ENCODE results near the gene SPG7. TPM values are rescaled to one million over a fixed set of nuclear protein-coding genes. Genes with fewer than 3 reads are reported as not detected.

Gene SPG7
- total RNA-seq, result 191 TPM

GRCh38 chr16:89507834-89508590 lies at the start of gene SPG7:
Gene SPG7 (plus strand): TSS chr16:89508403. CDS start chr16:89508418, 15 bp downstream.

GRCh38 chr16:89490439-89491237 lies 17.6 kb upstream of the SPG7 start, which contains the start of gene ANKRD11:
Gene ANKRD11 (minus strand): TSS chr16:89490561. CDS start chr16:89317019, 173,542 bp downstream.

GRCh38 chr16:89560378-89561141 lies 52.4 kb downstream of the SPG7 start, which contains the start of gene RPL13:
Gene RPL13 (plus strand): TSS chr16:89560682. CDS start chr16:89560960, 278 bp downstream.

GRCh38 chr16:89575247-89576152 lies 67.3 kb downstream of the SPG7 start, which contains the start of gene CPNE7:
Gene CPNE7 (plus strand): TSS chr16:89575758. CDS start chr16:89575898, 140 bp downstream.

Other genes starting within 250 kb of the SPG7 start
- 108 TPM for gene ANKRD11, start 17.8 kb upstream of the SPG7 start, total RNA-seq
- 1,995 TPM for gene RPL13, start 52.3 kb downstream of the SPG7 start, total RNA-seq
- 2.0 TPM for gene CPNE7, start 67.4 kb downstream of the SPG7 start, total RNA-seq
- gene DPEP1, start 105.2 kb downstream of the SPG7 start, total RNA-seq, result 1.0 TPM
- gene CHMP1A, start 149.3 kb downstream of the SPG7 start, total RNA-seq, result 49.9 TPM
- gene SPATA33, start 149.4 kb downstream of the SPG7 start, total RNA-seq, result 9.7 TPM
- gene CDK10, start 178.3 kb downstream of the SPG7 start, total RNA-seq, result 60.5 TPM
- 12.7 TPM for gene SPATA2L, start 193.3 kb downstream of the SPG7 start, total RNA-seq
- 12.1 TPM for gene VPS9D1, start 212.5 kb downstream of the SPG7 start, total RNA-seq
- gene ZNF276, start 213.1 kb downstream of the SPG7 start, total RNA-seq, result 78.6 TPM

Data from camera-type eye (tissue), 1 donor.